GM19397 (cell line): Measurements from ENCODE around the gene CD6.

ENCODE experiments used
- ATAC-seq: cut with Tn5 transposase; IDR thresholded peaks from one replicate; pipeline ENCODE4 v1.9.1; 2021; ENCODE audit warnings: mild to moderate bottlenecking, moderate library complexity; ENCODE audit not compliant: unreplicated experiment

The CD6 gene

GRCh38 chr11:61024938-61025820, 53.7 kb downstream of the CD6 start:
- ATAC-seq = no peak

- ATAC-seq = no peak
Measured at GRCh38 chr11:61025821-61026120, 54.3 kb downstream of the CD6 start.

GRCh38 chr11:61026121-61027031, 54.9 kb downstream of the CD6 start:
- ATAC-seq = no peak

GRCh38 chr11:61027141-61027840, 55.8 kb downstream of the CD6 start:
- ATAC-seq = no peak

- ATAC-seq = no peak
Measured at GRCh38 chr11:61028135-61028729, 56.8 kb downstream of the CD6 start.

GRCh38 chr11:61032824-61033223, 61.3 kb downstream of the CD6 start:
- ATAC-seq = no peak

- ATAC-seq = no peak
Measured at GRCh38 chr11:61033417-61033816, 61.9 kb downstream of the CD6 start.

GRCh38 chr11:61034111-61034510, 62.6 kb downstream of the CD6 start:
- no peak for ATAC-seq

- no peak for ATAC-seq
Measured at GRCh38 chr11:61034704-61035525, 63.4 kb downstream of the CD6 start.

- no peak for ATAC-seq
Measured at GRCh38 chr11:61035526-61035835, 64.0 kb downstream of the CD6 start.

GRCh38 chr11:61037441-61038093, 66.1 kb downstream of the CD6 start:
- no peak for ATAC-seq

- no peak for ATAC-seq
Measured at GRCh38 chr11:61039916-61040315, 68.4 kb downstream of the CD6 start.

- peak; percentile 78 for ATAC-seq
Measured at GRCh38 chr11:61041755-61042518, 70.5 kb downstream of the CD6 start.

GRCh38 chr11:61042537-61042936, 71.1 kb downstream of the CD6 start:
- ATAC-seq = no peak

- no peak for ATAC-seq
Measured at GRCh38 chr11:61042961-61043540, 71.6 kb downstream of the CD6 start.

GRCh38 chr11:61045271-61045670, 73.8 kb downstream of the CD6 start:
- no peak for ATAC-seq

- ATAC-seq = no peak
Measured at GRCh38 chr11:61046833-61047232, 75.4 kb downstream of the CD6 start.

- ATAC-seq = no peak
Measured at GRCh38 chr11:61048368-61049062, 77.0 kb downstream of the CD6 start.
